HG03108 (cell line): ENCODE data around the gene EFCAB9.

Experiments
- ATAC-seq: cut with Tn5 transposase; IDR thresholded peaks from one replicate; pipeline ENCODE4 v1.9.1; 2021; ENCODE audit warnings: moderate library complexity; ENCODE audit not compliant: unreplicated experiment

Gene EFCAB9

DNA sequence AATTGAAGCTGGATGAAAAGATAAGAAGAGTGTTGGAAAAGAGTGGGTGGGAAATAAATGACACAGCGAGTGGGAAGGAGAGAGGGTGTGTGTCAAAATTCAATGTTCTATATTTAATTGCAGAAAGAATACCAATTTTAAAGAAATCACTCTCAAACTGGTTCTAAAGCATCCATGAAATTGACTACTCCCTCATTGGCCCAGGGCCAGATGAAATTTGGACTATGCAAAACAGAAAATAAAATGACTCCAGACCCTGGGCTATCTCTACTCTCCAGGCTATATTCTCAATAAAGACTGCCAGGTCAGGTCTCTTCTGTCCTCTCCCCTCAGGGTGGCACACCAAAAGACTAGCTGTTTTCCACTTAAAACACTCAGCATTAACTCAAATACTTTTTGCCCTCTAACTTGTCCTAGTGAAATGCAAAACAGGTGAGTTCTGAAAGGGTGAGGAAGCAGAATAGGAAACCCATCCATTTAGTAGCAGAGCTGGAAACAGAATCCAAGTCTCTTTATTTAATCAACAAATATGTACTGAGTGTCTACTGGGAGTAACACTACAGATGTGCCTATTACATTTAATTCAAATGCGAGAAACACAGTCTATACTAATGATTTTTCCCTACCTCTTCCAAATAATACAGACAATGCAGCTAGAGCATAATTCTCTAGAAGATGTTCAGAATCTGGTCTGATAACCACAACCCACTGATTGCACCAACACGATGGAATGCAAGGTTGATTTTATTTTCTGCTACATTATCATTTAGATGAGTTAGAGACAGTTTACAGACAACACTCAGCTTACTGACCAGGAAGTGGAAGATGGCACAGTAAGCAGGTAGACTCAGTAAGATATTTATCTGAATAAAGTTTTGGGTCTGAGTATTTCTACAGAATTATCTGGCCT lies 42.1 kb downstream of the EFCAB9 start:
- no peak for ATAC-seq

- no peak for ATAC-seq
These were observed 44.4 kb downstream of the EFCAB9 start for GRCh38 chr5:172238334-172238733.

- no peak for ATAC-seq
These were observed 49.3 kb downstream of the EFCAB9 start for GRCh38 chr5:172243302-172243701.

DNA sequence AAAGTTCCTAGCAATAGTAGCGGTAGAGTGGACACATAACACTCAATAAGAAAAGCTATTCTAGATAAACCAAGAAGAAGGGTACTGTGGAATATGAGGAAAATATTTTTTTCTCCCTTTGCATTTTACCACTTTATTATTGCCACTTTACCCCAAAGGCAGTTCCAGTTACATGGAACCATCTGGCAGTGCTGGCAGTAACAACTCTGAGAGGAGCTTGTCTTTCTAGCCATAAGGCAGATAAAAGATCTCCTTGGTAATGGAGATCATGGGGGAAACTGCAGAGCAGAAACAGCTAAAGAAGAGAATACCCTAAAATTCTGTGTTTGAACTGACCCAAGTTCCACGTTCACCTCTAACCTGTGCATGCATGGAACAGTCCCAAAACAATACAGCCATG lies 51.1 kb downstream of the EFCAB9 start:
- no peak for ATAC-seq

DNA sequence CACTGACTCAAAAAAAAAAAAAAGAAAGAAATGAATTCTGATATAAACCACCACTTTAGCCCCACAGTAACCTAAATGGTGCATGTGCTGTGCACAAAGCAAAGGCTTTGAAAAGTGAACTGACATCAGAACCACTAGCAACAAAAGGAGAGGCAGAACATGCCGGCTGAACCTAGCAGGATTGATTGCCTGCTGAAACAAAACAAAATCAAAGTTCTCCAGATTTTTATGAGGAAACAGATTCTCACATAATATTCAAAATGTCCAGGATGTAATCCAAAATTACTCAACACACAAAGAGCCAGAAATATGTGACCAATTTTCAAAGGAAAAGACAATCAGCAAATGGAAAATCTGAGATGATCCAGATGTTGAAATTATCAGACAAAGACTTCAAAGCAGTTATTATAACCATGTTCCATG lies 51.7 kb downstream of the EFCAB9 start:
- ATAC-seq: no peak

DNA sequence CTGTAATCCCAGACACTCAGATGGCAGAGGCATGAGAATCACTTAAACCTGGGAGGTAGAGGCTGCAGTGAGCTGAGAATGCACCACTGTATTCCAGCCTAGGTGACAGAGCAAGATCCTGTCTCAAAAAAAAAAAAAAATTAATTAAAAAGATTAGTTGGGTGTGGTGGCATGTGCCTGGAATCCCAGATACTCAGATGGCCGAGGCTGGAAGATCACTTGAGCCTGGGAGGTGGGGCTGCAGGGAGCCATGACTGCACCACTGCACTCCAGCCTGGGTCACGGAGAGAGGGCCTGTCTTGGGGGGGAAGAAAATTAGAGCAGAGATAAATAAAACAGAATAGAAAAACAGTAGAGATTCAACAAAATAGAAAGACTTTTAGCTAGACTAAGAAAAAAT lies 54.7 kb downstream of the EFCAB9 start:
- no peak for ATAC-seq

DNA sequence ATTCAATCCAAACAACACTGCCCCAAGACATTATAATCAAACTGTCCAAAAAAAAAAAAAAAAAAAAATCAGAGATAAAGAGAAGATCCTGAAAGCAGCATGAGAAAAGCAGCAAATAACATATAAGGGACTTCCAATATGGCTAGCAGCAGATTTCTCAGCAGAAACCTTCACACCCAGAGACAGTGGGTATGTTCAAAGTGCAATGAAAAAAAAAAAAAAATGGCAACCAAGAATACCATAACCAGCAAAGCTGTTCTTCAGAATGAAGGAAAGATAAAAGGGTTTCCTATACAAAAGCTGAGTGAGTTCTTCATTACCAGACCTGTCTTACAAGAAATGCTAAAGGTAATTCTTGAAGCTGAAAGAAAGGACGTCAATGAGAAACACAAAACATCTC lies 57.4 kb downstream of the EFCAB9 start:
- ATAC-seq: no peak

DNA sequence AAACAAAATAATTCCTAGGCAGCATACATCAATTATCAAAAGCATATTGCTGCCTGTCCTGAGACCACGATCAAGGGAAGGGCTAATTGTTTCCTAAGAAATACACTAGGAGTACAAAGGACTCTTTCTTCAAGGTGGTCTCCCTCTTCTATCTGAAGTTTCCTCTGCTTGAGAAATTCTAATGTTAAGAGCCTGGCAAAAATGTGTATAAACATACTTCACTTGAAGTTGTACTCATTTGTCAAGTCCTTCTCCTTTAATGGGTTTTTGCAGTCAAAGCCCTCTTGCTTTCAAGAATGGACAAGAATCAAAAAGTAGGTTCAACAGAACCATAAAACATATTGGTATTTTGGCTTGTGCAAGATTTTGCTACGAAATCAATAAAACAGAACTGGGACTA lies 58.5 kb downstream of the EFCAB9 start:
- ATAC-seq: no peak
